HEK293T (cell line): Measurements from ENCODE around the gene SMIM9.

ENCODE experiments used
- CTCF ChIA-PET: fragments of 350-600 bp; formaldehyde crosslinking; extraction: SDS; loops from one replicate; lab custom pipeline; 2021; ENCODE audit warnings: antibody characterized with exemption, inconsistent platforms; lab: Yijun Ruan, JAX
- POLR2A ChIA-PET: fragments of 350-600 bp; formaldehyde crosslinking; extraction: SDS; loops from one replicate; lab custom pipeline; 2020; ENCODE audit warnings: antibody characterized with exemption, inconsistent platforms; lab: Yijun Ruan, JAX
- DNase-seq: peaks from one replicate; pipeline ENCODE4 v3.0.0; 2012; ENCODE audit warnings: mixed read lengths; ENCODE audit errors: extremely low spot score
- ARNT ChIP-seq: fragments of 450-650 bp; IDR thresholded peaks from 2 replicates; pipeline ENCODE4 v1.6.1; 2017; ENCODE audit warnings: mild to moderate bottlenecking
- BHLHE40 ChIP-seq: fragments of 450-650 bp; IDR thresholded peaks from 2 replicates; pipeline ENCODE4 v1.6.1; 2016; ENCODE audit warnings: mild to moderate bottlenecking, moderate library complexity, borderline replicate concordance
- CTBP1 ChIP-seq: fragments of 450-650 bp; IDR thresholded peaks from 2 replicates; pipeline ENCODE4 v1.6.1; 2016; ENCODE audit warnings: borderline replicate concordance
- ELF4 ChIP-seq: fragments of 450-650 bp; IDR thresholded peaks from 2 replicates; pipeline ENCODE4 v1.6.1; 2017; ENCODE audit warnings: antibody characterized with exemption
- FOXA1 ChIP-seq: fragments of 450-650 bp; IDR thresholded peaks from 2 replicates; pipeline ENCODE4 v1.6.1; 2016; ENCODE audit warnings: mild to moderate bottlenecking
- FOXK2 ChIP-seq: fragments of 450-650 bp; IDR thresholded peaks from 2 replicates; pipeline ENCODE4 v1.6.1; 2016; ENCODE audit warnings: mild to moderate bottlenecking
- FOXM1 ChIP-seq: fragments of 450-650 bp; IDR thresholded peaks from 2 replicates; pipeline ENCODE4 v1.6.1; 2017; ENCODE audit warnings: mild to moderate bottlenecking, borderline replicate concordance
- HDGF ChIP-seq: fragments of 450-650 bp; IDR thresholded peaks from 2 replicates; pipeline ENCODE4 v1.6.1; 2017; ENCODE audit warnings: antibody characterized with exemption, borderline replicate concordance
- L3MBTL2 ChIP-seq: fragments of 450-650 bp; conservative IDR thresholded peaks from 2 replicates; pipeline ENCODE4 v1.6.1; 2016; ENCODE audit warnings: mild to moderate bottlenecking
- LEF1 ChIP-seq: fragments of 450-650 bp; IDR thresholded peaks from 2 replicates; pipeline ENCODE4 v1.6.1; 2017; ENCODE audit warnings: mild to moderate bottlenecking, borderline replicate concordance
- NFRKB ChIP-seq: fragments of 450-650 bp; IDR thresholded peaks from 2 replicates; pipeline ENCODE4 v1.6.1; 2016; ENCODE audit warnings: mild to moderate bottlenecking, moderate library complexity
- PKNOX1 ChIP-seq: fragments of 450-650 bp; IDR thresholded peaks from 2 replicates; pipeline ENCODE4 v1.6.1; 2016
- SP1 ChIP-seq: fragments of 450-650 bp; IDR thresholded peaks from 2 replicates; pipeline ENCODE4 v1.6.1; 2017
- SUZ12 ChIP-seq: fragments of 450-650 bp; IDR thresholded peaks from 2 replicates; pipeline ENCODE4 v1.6.1; 2016; ENCODE audit warnings: mild to moderate bottlenecking
- TARDBP ChIP-seq: fragments of 450-650 bp; IDR thresholded peaks from 2 replicates; pipeline ENCODE4 v1.6.1; 2016
- ZNF384 ChIP-seq: fragments of 450-650 bp; IDR thresholded peaks from 2 replicates; pipeline ENCODE4 v1.6.1; 2016

SMIM9 gene

GRCh38 chrX:154784149-154784995 lies 50.1 kb downstream of the SMIM9 start:
- CTCF ChIA-PET: no interaction called here
- POLR2A ChIA-PET: interaction anchor here (1.0 kb wide), 1 partner anchor 9 kb away, joined by 4 read pairs; no protein-coding TSS in a partner anchor
- DNase-seq: no peak
- no peak for TF ChIP-seq FOXM1
- TF ChIP-seq ZNF384: no peak
- TF ChIP-seq L3MBTL2: no peak
- TF ChIP-seq CTBP1: no peak
- TF ChIP-seq ARNT: no peak
- TF ChIP-seq NFRKB: no peak
- no peak for TF ChIP-seq SP1
- TF ChIP-seq FOXK2: no peak
- no peak for TF ChIP-seq BHLHE40
- no peak for TF ChIP-seq FOXA1
- no peak for TF ChIP-seq SUZ12
- no peak for TF ChIP-seq HDGF

GRCh38 chrX:154780968-154781367 lies 53.5 kb downstream of the SMIM9 start:
- ChIA-PET CTCF (no interaction called here), POLR2A (no interaction called here)
- TF ChIP-seq SUZ12 (no peak), L3MBTL2 (no peak), ELF4 (no peak), ARNT (no peak), ZNF384 (no peak), FOXK2 (no peak), CTBP1 (no peak), SP1 (no peak), HDGF (no peak), NFRKB (no peak), FOXM1 (no peak), BHLHE40 (no peak), PKNOX1 (no peak), LEF1 (no peak), TARDBP (no peak), FOXA1 (no peak)
- no peak for DNase-seq

GRCh38 chrX:154779261-154779660 lies 55.2 kb downstream of the SMIM9 start:
- CTCF ChIA-PET: interaction anchor here (0.8 kb wide), 1 partner anchor 31 kb away, joined by 3 read pairs; no protein-coding TSS in a partner anchor
- TF ChIP-seq SP1: no peak
- TF ChIP-seq ZNF384: no peak
- no peak for TF ChIP-seq SUZ12
- DNase-seq: no peak
- POLR2A ChIA-PET: no interaction called here

- TF ChIP-seq FOXM1 (no peak), LEF1 (no peak), HDGF (no peak), ELF4 (no peak), ARNT (no peak), PKNOX1 (no peak), CTBP1 (no peak), BHLHE40 (no peak), L3MBTL2 (no peak), FOXK2 (no peak), TARDBP (no peak), NFRKB (no peak), SUZ12 (no peak), SP1 (no peak), FOXA1 (no peak), ZNF384 (no peak)
- ChIA-PET CTCF (interaction anchor here (1.1 kb wide), 1 partner anchor 15 kb away, joined by 4 read pairs; no protein-coding TSS in a partner anchor), POLR2A (interaction anchor here (2.9 kb wide), 1 partner anchor 14 kb away, joined by 10 read pairs; the partner anchor contains the start of gene DKC1)
- no peak for DNase-seq
Observed at GRCh38 chrX:154776753-154777152, 57.7 kb downstream of the SMIM9 start.

- CTCF ChIA-PET: interaction anchor here (1.1 kb wide), 1 partner anchor 16 kb away, joined by 4 read pairs; no protein-coding TSS in a partner anchor
- TF ChIP-seq ARNT: no peak
- TF ChIP-seq FOXK2: no peak
- TF ChIP-seq HDGF: no peak
- TF ChIP-seq PKNOX1: no peak
- TF ChIP-seq ELF4: no peak
- TF ChIP-seq FOXA1: no peak
- no peak for TF ChIP-seq CTBP1
- no peak for TF ChIP-seq FOXM1
- TF ChIP-seq BHLHE40: no peak
- no peak for TF ChIP-seq ZNF384
- no peak for TF ChIP-seq NFRKB
- TF ChIP-seq SUZ12: no peak
- no peak for TF ChIP-seq L3MBTL2
- TF ChIP-seq LEF1: no peak
- no peak for TF ChIP-seq SP1
- no peak for DNase-seq
- POLR2A ChIA-PET: interaction anchor here (0.6 to 2.9 kb wide), 3 partner anchors 9 to 24 kb away, joined by 3 to 10 read pairs (median 4); partner anchors contain the start of gene DKC1
Observed at GRCh38 chrX:154775419-154776349, 58.8 kb downstream of the SMIM9 start.
